Cardiac muscle cell (in vitro differentiated cells and primary cell): ENCODE measurements around the gene DNAJC17. TPM values are rescaled to one million over a fixed set of nuclear protein-coding genes. Genes with fewer than 3 reads are reported as not detected.
A peak's percentile ranks its signal among the peaks of the same experiment; 100 is the strongest.

ENCODE experiments used
- DNase-seq, 2 donors: peaks; one replicate each; pipeline versions ENCODE4 v3.0.0 to v3.0.0-alpha.2; 2010 to 2017; ENCODE audit warnings: low read depth in 1 of 2, low spot score in 1 of 2
- H3K27ac ChIP-seq: fragments of 200-600 bp; sonication (generic); 2 replicates; pipeline ENCODE4 v1.5.1; 2016
- H3K27me3 ChIP-seq: fragments of 200-600 bp; sonication (generic); 2 replicates; pipeline ENCODE4 v1.6.0; 2016; ENCODE audit warnings: control low read depth
- H3K36me3 ChIP-seq: fragments of 200-600 bp; sonication (generic); 2 replicates; pipeline ENCODE4 v1.5.1; 2016; ENCODE audit warnings: control low read depth
- H3K4me1 ChIP-seq: fragments of 200-600 bp; sonication (generic); 2 replicates; pipeline ENCODE4 v1.8.1; 2017; ENCODE audit warnings: low read depth, mild to moderate bottlenecking, mixed run types
- H3K4me3 ChIP-seq: fragments of 200-600 bp; sonication (generic); 2 replicates; pipeline ENCODE4 v1.5.1; 2016; ENCODE audit warnings: mild to moderate bottlenecking
- H3K9me3 ChIP-seq: fragments of 200-600 bp; sonication (generic); 2 replicates; pipeline ENCODE4 v1.5.1; 2017; ENCODE audit warnings: low read depth, mild to moderate bottlenecking, control low read depth
- polyA plus RNA-seq: library from polyadenylated mRNA; unstranded; fragments of >200 nt; fragmentation: Nextera tagmentation; extraction: Ambion mirVana; gene quantifications from 2 replicates; pipeline ENCODE4 v1.2.1, GENCODE V29; 2016
- total RNA-seq: library from RNA; depleted of rRNA; stranded (reverse); fragments of >200 nt; gene quantifications from 2 replicates; pipeline ENCODE4 v1.2.3, GENCODE V29; 2016
- TF ChIP-seq, protein P1 (sequence below): IDR thresholded peaks from 2 replicates; pipeline ENCODE4 v1.5.1; 2012; ENCODE audit warnings: low read depth, mild to moderate bottlenecking, low read length

Gene DNAJC17
- total and polyA plus RNA-seq, 2 experiments from 2014 or later: 57.2 to 58.2 TPM

DNA sequence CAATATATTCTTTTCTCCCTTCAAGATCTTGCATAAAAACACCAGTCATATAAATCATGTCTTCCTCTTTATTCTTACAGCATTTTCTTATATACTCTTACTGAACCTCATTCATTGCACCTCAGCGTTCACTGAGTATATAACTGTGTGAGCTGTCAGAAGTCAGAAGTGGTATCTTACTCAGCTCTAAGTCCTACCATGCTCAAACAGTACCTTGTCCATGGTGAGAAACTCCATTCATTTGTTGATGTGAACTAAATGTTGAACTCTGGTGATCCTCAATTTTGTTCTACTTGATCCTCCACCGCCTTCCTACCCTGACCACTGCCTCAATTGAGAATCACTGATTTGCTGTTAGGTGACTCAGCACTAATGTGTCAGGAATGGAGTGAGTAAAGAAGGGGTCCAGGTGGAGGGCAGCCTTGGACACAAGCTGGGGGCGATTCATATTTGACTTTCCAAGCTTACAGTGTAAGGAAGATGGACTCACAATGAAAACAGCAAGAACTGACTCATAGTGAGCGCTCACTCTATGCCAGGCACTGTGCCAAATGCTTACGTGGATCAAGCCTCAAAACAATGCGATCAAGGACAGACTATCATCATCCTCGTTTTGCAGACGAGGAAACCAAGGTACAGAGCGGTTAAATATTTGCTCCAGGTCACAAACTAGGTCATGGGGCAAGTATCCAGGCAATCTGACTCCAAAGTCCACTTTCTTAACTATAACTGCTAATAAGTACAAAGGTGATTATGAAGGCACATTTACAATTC is 13.9 kb downstream of the DNAJC17 start:
- Histone ChIP-seq H3K36me3 (no peaks in the 10 kb centered on the region), H3K27me3 (no peaks in the 10 kb centered on the region), H3K4me3 (no peak overlapping the region), H3K9me3 (no peaks in the 10 kb centered on the region), H3K27ac (no peak overlapping the region), H3K4me1 (no peaks in the 10 kb centered on the region)
- peak in 1 of 2 donors; percentile 95 for DNase-seq
- TF ChIP-seq, protein P1, sequence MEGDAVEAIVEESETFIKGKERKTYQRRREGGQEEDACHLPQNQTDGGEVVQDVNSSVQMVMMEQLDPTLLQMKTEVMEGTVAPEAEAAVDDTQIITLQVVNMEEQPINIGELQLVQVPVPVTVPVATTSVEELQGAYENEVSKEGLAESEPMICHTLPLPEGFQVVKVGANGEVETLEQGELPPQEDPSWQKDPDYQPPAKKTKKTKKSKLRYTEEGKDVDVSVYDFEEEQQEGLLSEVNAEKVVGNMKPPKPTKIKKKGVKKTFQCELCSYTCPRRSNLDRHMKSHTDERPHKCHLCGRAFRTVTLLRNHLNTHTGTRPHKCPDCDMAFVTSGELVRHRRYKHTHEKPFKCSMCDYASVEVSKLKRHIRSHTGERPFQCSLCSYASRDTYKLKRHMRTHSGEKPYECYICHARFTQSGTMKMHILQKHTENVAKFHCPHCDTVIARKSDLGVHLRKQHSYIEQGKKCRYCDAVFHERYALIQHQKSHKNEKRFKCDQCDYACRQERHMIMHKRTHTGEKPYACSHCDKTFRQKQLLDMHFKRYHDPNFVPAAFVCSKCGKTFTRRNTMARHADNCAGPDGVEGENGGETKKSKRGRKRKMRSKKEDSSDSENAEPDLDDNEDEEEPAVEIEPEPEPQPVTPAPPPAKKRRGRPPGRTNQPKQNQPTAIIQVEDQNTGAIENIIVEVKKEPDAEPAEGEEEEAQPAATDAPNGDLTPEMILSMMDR: no peak

DNA sequence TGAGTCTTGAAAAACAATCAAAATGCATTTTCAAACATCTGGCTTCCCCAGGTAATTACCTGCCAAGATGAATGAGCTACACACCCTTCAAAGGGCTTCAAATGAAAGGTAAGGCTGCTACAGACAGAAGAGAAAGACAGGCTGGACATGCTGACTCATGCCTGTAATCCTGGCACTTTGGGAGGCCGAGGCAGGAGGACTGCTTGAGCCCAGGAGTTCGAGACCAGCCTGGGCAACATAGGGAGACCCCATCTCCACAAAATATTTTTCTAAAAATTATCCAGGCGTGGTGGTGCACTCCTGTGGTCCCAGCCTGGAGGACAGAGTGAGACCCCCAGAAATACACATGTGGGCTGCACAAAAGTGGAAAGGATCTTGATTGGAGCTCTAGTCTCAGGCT is 14.9 kb downstream of the DNAJC17 start:
- Histone ChIP-seq H3K9me3 (no peaks in the 10 kb centered on the region), H3K4me1 (no peaks in the 10 kb centered on the region), H3K27ac (no peak overlapping the region), H3K27me3 (no peaks in the 10 kb centered on the region), H3K36me3 (no peaks in the 10 kb centered on the region), H3K4me3 (no peak overlapping the region)
- TF ChIP-seq, protein P1: no peak
- no peak for DNase-seq

DNA sequence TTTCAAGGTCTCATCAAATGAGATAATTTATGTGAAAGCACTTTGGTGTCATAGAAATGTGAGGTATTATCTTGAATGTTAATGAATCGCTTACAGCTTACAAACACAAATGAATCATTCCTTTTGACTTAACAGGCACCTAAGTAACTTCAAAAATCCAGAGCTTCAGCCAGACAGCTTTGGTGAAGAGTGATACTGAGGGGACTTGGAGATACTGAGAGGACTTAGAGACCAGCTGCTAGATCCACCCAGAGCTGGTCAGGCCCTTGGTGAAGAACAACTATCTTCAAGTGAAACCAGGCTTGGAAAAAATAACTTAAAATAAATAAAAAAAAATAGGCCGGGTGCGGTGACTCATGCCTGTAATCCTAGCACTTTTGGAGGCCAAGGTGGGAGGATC is 16.6 kb downstream of the DNAJC17 start:
- DNase-seq: peak in 1 of 2 donors; percentile 10
- no peaks in the 10 kb centered on the region for H3K4me1 ChIP-seq
- no peak overlapping the region for H3K4me3 ChIP-seq
- TF ChIP-seq, protein P1: no peak
- H3K9me3 ChIP-seq: no peaks in the 10 kb centered on the region
- no peak overlapping the region for H3K27ac ChIP-seq
- H3K27me3 ChIP-seq: no peaks in the 10 kb centered on the region
- H3K36me3 ChIP-seq: no peaks in the 10 kb centered on the region

DNA sequence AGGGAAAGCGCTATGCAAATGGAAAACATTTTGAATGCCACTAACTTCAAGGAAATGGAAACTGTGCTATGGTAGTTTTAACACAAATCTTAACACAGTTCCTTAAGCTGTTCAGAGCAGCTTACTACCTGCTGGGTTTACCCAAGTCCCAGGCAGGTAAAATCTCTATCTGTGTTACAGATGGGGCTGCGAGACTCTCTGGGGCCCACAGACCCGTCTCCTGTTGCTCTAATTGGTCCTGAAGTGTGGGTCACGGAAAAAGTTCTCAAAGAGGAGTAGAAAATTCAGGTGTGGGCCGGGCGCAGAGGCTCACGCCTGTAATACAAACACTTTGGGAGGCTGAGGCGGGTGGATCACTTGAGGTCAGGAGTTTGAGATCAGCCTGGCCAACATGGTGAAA is 17.3 kb downstream of the DNAJC17 start:
- Histone ChIP-seq H3K9me3 (no peaks in the 10 kb centered on the region), H3K27ac (no peak overlapping the region), H3K4me3 (no peak overlapping the region), H3K4me1 (no peaks in the 10 kb centered on the region), H3K36me3 (no peaks in the 10 kb centered on the region), H3K27me3 (no peaks in the 10 kb centered on the region)
- DNase-seq: no peak
- TF ChIP-seq, protein P1: no peak

DNA sequence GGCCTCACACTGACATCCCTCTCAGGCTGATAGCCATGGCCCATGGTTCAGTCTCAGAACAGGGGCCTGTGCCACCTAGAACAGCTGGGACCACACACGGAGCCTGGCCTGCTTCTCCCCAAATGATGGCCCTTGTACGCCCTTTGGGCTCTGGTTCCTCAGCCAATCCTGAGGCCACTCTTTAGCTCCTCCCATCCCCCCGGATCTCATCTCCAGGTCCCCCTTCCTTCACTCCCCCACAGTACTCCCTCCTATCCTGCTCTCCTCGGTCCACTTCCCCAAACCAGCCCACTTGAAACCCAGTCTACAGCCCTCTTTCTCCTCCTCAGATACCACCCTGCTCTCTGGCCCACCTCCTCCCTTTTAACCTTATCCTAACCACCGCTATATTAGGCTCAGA is 18.2 kb downstream of the DNAJC17 start:
- no peaks in the 10 kb centered on the region for H3K36me3 ChIP-seq
- H3K4me1 ChIP-seq: no peaks in the 10 kb centered on the region
- no peak overlapping the region for H3K4me3 ChIP-seq
- no peaks in the 10 kb centered on the region for H3K9me3 ChIP-seq
- no peaks in the 10 kb centered on the region for H3K27me3 ChIP-seq
- no peak overlapping the region for H3K27ac ChIP-seq
- DNase-seq: no peak
- TF ChIP-seq, protein P1: no peak
